ENCODE data around the gene EVA1B. TPM values are rescaled to one million over a fixed set of nuclear protein-coding genes. Genes with fewer than 3 reads are reported as not detected.

Gene EVA1B
- total RNA-seq, 2 donors from 2014 or later = 24.6 to 45.8 TPM

GRCh38 chr1:36350659-36351226 is 27.3 kb upstream of the EVA1B start:
- H3K36me3 ChIP-seq = peaks cover 59% of the 10 kb centered on the region
- no peak for TF ChIP-seq CTCF (IDR thresholded peaks at IDR 0.05)
- no peaks in the 10 kb centered on the region for H3K27me3 ChIP-seq
- H3K4me1 ChIP-seq = peaks cover 0 to 45% of the 10 kb centered on the region in 2 donors
- no peak for DNase-seq (ENCODE audit: low spot score)
- no peaks in the 10 kb centered on the region for H3K9me3 ChIP-seq
- H3K27ac ChIP-seq = peak overlapping the region; percentile 75 to 76
- H3K4me3 ChIP-seq = no peak overlapping the region

GRCh38 chr1:36349839-36350238 is 26.4 kb upstream of the EVA1B start:
- TF ChIP-seq CTCF (IDR thresholded peaks at IDR 0.05) = peak in 1 of 2 donors; percentile 14
- H3K27me3 ChIP-seq = no peaks in the 10 kb centered on the region
- peak overlapping the region; percentile 75 to 76 for H3K27ac ChIP-seq
- H3K4me1 ChIP-seq = peaks cover 0 to 45% of the 10 kb centered on the region in 2 donors
- H3K9me3 ChIP-seq = no peaks in the 10 kb centered on the region
- DNase-seq (ENCODE audit: low spot score) = no peak
- no peak overlapping the region for H3K4me3 ChIP-seq
- peaks cover 58% of the 10 kb centered on the region for H3K36me3 ChIP-seq

- no peak for DNase-seq (ENCODE audit: low spot score)
- Histone ChIP-seq H3K9me3 (no peaks in the 10 kb centered on the region), H3K4me3 (no peak overlapping the region), H3K4me1 (peaks cover 0 to 45% of the 10 kb centered on the region in 2 donors), H3K36me3 (peaks cover 58% of the 10 kb centered on the region), H3K27me3 (no peaks in the 10 kb centered on the region), H3K27ac (peak overlapping the region; percentile 75 to 76)
- no peak for TF ChIP-seq CTCF (IDR thresholded peaks at IDR 0.05)
Measured at GRCh38 chr1:36349241-36349671, 25.8 kb upstream of the EVA1B start.

- Histone ChIP-seq H3K9me3 (no peaks in the 10 kb centered on the region), H3K36me3 (peaks cover 64% of the 10 kb centered on the region), H3K4me3 (no peak overlapping the region), H3K27me3 (no peaks in the 10 kb centered on the region), H3K27ac (no peak overlapping the region), H3K4me1 (peaks cover 0 to 42% of the 10 kb centered on the region in 2 donors)
- no peak for DNase-seq (ENCODE audit: low spot score)
- TF ChIP-seq CTCF (IDR thresholded peaks at IDR 0.05) = no peak
Measured at GRCh38 chr1:36346741-36347370, 23.4 kb upstream of the EVA1B start.

DNA sequence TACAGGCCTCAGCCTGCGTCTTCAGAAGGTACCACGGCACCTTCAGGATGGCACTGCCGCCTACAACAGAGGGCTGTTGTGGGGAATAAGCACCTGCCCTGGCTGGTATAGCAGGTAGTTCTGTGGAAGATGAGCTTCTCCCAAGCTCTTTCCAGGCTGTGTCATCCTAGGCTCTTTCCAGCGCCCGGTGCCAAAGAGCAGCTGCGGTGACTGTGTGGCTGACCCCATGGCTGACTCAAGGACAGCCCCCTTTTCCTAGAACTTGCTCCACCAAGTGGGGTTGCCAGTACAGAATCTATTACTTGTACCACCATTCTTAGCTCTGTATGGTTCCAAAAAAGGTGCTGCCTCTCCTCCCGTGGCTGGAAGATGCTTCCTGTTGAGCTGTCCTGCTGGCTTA is 21.9 kb upstream of the EVA1B start:
- H3K27ac ChIP-seq = no peak overlapping the region
- no peak for DNase-seq (ENCODE audit: low spot score)
- no peak overlapping the region for H3K4me3 ChIP-seq
- H3K4me1 ChIP-seq = peaks cover 0 to 27% of the 10 kb centered on the region in 2 donors
- peaks cover 71% of the 10 kb centered on the region for H3K36me3 ChIP-seq
- TF ChIP-seq CTCF (IDR thresholded peaks at IDR 0.05) = no peak
- H3K9me3 ChIP-seq = no peaks in the 10 kb centered on the region
- no peaks in the 10 kb centered on the region for H3K27me3 ChIP-seq

DNA sequence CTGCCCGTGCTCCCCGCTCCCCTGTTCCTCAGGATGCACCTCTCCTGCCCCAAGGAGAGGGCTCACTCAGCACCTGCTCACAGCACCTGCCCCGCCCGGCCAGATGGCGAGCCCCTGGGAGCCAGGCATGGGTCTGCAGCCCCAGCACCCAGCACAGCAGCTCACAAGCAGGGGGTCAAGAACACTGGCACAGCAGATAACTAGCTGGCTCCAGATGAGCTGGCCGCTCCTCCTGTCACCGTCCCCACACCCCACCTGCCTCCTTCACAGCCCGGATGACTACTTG is 20.9 kb upstream of the EVA1B start:
- no peak for DNase-seq (ENCODE audit: low spot score)
- no peaks in the 10 kb centered on the region for H3K9me3 ChIP-seq
- H3K27me3 ChIP-seq = no peaks in the 10 kb centered on the region
- peaks cover 0 to 25% of the 10 kb centered on the region in 2 donors for H3K4me1 ChIP-seq
- TF ChIP-seq CTCF (IDR thresholded peaks at IDR 0.05) = no peak
- peaks cover 71% of the 10 kb centered on the region for H3K36me3 ChIP-seq
- H3K4me3 ChIP-seq = no peak overlapping the region
- no peak overlapping the region for H3K27ac ChIP-seq

All from right atrium auricular region (tissue), 2 donors.